Measurements from ENCODE around the gene MMP13.
"Not testable (repeated sequence)": the region's sequence is repeated elsewhere in the genome, so short reads cannot be mapped to it uniquely, and the experiment has no call there.

Gene MMP13

DNA sequence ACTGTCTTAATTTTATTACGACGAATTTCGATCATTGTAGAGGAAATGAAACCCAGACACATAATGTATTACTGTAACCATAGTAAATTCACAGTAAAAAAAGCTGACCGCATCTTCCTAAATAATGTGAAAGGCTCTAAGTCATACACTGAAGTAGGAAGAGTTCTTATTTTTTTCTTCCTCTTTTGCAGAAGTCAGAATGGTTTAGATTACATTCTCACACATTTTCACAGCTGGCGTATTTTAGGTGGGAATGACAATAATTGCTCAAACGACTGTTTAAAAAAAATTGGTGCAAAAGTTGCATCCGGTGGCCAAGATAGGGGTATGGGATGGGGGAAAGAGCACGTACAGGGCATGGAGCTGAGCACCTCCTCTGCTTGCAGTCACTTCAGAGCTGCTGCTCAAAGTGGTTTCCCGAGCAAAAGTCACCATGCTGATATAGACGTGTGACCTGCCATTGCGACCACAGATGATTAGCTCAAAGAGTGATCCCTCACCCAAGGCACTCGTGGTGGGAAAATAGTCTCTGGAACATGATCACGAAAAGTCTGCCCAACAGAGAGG lies 35.3 kb downstream of the MMP13 start:
- H3K4me3 ChIP-seq (ENCODE audit: low read depth, low read length) = no peak overlapping the region
- no peak for TF ChIP-seq CTCF (IDR thresholded peaks at IDR 0.05; ENCODE audit: low read depth, low read length)

GRCh38 chr11:102915044-102915375 lies 40.5 kb downstream of the MMP13 start:
- TF ChIP-seq CTCF (IDR thresholded peaks at IDR 0.05; ENCODE audit: low read depth, low read length) = no peak

GRCh38 chr11:102914238-102915043 lies 41.1 kb downstream of the MMP13 start:
- no peak overlapping the region for H3K4me3 ChIP-seq (ENCODE audit: low read depth, low read length)
- peak; percentile 71 for TF ChIP-seq CTCF (IDR thresholded peaks at IDR 0.05; ENCODE audit: low read depth, low read length)

More at GRCh38 chr11:102915044-102915375, 40.5 kb downstream of the MMP13 start:
- H3K4me3 ChIP-seq (ENCODE audit: low read depth, low read length) = no peak overlapping the region

GRCh38 chr11:102912482-102912830 lies 43.1 kb downstream of the MMP13 start:
- TF ChIP-seq CTCF (IDR thresholded peaks at IDR 0.05; ENCODE audit: low read depth, low read length) = no peak
- H3K4me3 ChIP-seq (ENCODE audit: low read depth, low read length) = no peak overlapping the region

- no peak overlapping the region for H3K4me3 ChIP-seq (ENCODE audit: low read depth, low read length)
- no peak for TF ChIP-seq CTCF (IDR thresholded peaks at IDR 0.05; ENCODE audit: low read depth, low read length)
Measured at GRCh38 chr11:102911758-102912481, 43.6 kb downstream of the MMP13 start.

DNA sequence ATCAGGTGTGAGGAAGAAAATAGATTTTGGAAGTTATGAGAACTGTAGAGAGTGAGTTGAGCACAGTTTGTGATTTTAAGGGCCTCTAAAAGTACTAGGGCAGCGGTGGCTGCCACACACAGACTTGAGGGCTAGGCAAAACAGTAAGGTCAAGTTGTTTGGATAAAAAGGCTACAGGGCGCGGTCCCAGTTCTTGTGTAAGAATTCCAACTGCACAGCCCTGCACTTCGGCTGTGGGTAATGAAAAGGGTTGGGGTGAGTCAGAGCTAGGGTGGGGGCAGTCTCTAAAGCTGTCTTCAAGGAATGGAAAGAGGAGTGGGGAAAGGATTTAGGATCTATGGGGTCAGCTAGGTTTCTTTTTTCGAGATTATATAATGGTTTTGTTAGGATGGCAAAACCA lies 49.7 kb downstream of the MMP13 start:
- H3K4me3 ChIP-seq (ENCODE audit: low read depth, low read length) = not testable (repeated sequence)

- not testable (repeated sequence) for H3K4me3 ChIP-seq (ENCODE audit: low read depth, low read length)
Measured at GRCh38 chr11:102903895-102904294, 51.6 kb downstream of the MMP13 start.

GRCh38 chr11:102900346-102900745 lies 55.2 kb downstream of the MMP13 start:
- no peak for TF ChIP-seq CTCF (IDR thresholded peaks at IDR 0.05; ENCODE audit: low read depth, low read length)
- no peak overlapping the region for H3K4me3 ChIP-seq (ENCODE audit: low read depth, low read length)

Measured in WI38 (cell line).